Stimulated activated CD8-positive, alpha-beta memory T cell treated with anti-CD3 and anti-CD28 coated beads, Interleukin-4, amount 100 ng/mL, for 48 hours (primary cell): Measurements from ENCODE around the gene TBC1D9B.
A peak's percentile ranks its signal among the peaks of the same experiment; 100 is the strongest.

Experiments
- DNase-seq: peaks from one replicate; pipeline ENCODE4 v3.0.0-alpha.2; 2020

Gene TBC1D9B

GRCh38 chr5:179819296-179820126 lies 88.2 kb downstream of the TBC1D9B start:
- DNase-seq, result peak; percentile 65

GRCh38 chr5:179818746-179819295 lies 88.9 kb downstream of the TBC1D9B start:
- DNase-seq, result peak; percentile 89

GRCh38 chr5:179817890-179818745 lies 89.6 kb downstream of the TBC1D9B start:
- no peak for DNase-seq

- no peak for DNase-seq
Observed at GRCh38 chr5:179817470-179817840, 90.2 kb downstream of the TBC1D9B start.

GRCh38 chr5:179816796-179817469 lies 90.8 kb downstream of the TBC1D9B start:
- DNase-seq, result no peak

DNA sequence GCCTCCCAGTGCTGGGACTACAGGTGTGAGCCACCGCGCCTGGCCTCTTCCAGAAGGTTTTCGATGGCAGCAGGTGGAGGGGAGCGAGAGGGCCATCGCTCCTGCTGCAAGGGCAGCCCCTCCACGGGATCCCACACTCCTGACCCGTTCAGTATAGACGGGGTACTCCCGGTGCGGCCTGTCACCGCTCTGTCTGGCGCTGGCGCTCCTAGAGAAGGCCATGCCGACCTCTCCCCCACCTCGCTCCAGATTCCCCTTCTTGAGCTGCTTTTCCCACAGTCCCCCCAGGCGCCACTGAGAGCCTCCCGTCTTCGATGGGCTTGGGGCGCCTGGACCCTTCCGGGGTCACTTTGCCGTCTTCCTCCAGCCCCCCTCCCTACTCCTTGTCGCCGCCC lies 91.3 kb downstream of the TBC1D9B start:
- DNase-seq, result no peak

DNA sequence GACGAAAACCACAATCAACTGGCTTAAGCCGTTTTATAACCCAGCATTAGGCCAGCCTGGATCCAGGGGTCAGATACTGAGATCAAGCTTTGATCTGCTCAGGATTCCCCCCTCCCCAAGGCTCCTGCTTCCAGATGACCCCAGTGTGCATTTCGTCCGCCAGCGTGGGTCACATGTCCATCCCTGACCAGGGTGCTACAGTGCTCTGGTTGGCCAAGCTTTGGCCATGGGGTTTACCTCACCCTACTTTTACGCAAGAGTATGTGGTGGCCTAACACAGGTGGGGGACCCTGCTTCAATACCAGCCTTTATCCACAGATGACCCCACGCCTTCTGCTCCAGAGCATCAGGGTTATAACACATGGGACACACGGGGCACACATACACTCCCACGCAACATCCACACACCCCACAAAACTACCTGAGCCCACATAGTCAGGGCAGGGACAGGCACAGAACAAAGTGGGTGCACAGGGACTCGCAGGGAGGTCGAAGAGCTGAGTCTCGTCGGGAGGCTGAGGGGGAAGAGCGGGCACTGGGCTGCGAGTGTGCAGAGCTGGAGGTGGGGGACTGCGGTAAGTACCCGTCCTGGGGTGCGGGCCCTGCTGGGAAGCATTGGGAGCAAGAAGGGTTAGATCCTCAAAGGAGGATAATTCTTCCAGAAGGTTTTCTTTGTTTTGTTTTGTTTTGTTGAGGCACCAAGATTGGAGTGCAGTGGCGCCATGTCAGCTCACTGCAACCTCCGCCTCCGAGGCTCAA lies 92.0 kb downstream of the TBC1D9B start:
- DNase-seq, result no peak

GRCh38 chr5:179814090-179814489 lies 93.6 kb downstream of the TBC1D9B start:
- no peak for DNase-seq

GRCh38 chr5:179812997-179813607 lies 94.6 kb downstream of the TBC1D9B start:
- DNase-seq, result no peak

DNA sequence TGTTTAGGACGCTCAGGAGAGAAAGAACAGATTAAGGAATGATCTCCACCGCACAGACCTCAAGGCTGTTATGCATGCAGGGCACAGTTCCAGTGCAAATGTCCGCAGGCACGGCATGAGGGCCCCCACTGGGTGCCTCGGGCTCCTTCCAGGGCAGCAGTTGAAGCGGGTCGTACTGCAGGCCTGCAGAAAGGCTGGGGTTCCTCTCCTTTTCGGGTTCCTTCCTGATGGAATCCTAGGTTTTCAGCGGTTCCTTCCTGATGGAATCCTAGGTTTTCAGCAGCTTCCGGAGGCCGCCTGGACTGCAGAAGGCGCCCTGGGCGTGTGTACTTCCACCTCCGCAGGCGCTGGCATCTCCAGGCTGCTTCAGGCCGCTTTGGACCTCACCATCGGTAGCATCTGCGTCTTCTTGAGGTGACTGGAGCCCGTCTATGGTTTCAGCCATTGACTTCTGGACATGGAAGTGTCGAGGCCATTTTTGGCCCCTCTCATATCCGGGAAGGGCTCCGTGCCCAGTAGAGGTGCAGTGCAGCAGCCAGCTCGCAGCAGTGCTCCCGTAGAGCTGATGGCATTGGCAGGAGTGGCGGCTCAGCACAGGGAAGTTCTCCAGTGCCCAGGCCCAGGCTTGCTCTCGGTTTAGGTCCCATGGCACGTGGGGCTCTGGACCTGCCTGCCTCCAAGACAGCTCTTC lies 95.4 kb downstream of the TBC1D9B start:
- DNase-seq, result no peak
